ENCODE data around the gene QRICH1.

DNA sequence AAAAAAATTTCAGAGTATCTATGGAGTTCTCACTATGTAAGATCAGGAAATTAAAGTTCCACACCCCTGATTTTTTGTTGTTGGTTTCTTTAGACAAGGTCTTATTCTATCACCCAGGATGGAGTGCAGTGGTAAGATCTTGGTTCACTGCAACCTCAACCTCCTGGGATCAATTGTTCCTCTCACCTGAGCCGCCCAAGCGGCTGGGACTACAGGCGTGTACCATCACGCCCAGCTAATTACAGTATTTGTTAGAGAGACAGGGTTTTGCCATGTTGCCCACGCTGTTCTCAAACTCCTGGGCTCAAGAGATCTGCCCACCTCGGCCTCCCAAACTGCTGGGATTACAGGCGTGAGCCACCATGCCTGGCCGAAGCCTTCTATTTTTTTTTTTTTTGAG, 12.4 kb downstream of the QRICH1 start:
- TF ChIP-seq REXO4 (CRISPR knock-in tag; IDR thresholded peaks at IDR 0.05; ENCODE audit: borderline replicate concordance) (no peak), EP300 (IDR thresholded peaks at IDR 0.05; ENCODE audit: low read depth in 2 of 2, low read length in 2 of 2) (no peak), EP300 (CRISPR knock-in tag; IDR thresholded peaks at IDR 0.05; ENCODE audit: borderline replicate concordance) (no peak)

All from HepG2 (cell line).